ENCODE results near the gene CDH24.
"Not testable (repeated sequence)": the region's sequence is repeated elsewhere in the genome, so short reads cannot be mapped to it uniquely, and the experiment has no call there.

CDH24 gene

DNA sequence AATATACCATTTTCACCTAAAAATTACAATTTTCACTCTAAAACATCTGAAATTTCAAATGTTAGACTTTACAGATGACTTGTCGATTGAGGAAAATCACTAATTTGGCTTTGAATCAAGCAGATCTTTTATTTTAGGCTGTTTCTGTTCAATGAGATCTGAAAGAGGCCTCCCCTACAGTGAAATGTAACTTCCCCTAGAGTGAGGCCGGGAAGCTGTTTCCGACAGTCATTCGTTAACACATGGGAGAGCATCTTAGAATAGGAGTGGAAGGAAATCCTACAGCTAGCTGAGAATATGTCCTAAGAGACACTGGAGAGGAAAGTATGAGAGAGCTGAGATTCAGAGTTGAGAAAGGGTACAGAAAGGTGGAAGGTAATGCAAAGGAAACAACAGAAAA lies 41.7 kb downstream of the CDH24 start:
- DNase-seq: no peak

DNA sequence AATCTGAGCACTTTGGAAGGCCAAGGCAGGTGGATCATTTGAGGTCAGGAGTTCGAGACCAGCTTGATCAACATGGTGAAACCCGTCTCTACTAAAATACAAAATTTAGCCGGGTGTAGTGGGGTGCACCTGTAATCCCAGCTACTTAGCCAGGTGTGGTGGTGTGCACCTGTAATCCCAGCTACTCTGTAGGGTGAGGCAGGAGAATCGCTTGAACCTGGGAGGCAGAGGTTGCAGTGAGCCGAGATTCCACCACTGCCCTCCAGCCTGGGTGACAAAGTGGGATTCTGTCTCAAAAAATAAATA lies 43.6 kb downstream of the CDH24 start:
- DNase-seq: not testable (repeated sequence)

DNA sequence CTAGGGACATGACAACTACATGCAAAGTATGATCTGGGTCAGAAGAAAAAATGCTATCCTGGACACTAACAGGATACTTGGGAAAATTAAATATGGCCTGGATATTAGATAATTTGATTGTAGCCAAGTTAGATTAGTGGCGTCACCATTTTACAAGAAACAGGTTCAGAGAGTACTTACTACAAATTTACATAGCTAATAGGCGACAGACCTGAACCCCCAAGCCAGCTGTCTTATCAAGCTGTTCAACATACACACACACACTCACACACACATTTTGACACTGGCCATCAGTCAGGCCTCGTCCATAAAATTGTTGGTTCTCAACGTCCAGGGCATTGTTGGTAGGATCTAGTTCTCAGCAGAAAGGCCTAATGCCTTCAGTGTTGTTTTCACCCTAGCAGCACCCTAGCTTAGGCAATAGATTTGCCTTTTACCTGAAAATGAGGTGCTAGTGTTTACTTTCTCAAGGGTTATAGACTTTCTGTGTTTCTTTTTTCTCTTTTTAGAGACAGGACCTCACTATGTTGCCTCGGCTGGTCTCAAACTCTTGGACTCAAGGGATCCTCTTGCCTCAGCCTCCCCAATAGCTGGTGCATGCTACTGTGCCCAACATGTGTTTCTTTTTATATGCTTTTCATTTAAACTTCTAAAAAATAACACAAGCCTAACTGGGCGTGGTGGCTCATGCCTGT lies 44.1 kb downstream of the CDH24 start:
- DNase-seq: no peak

DNA sequence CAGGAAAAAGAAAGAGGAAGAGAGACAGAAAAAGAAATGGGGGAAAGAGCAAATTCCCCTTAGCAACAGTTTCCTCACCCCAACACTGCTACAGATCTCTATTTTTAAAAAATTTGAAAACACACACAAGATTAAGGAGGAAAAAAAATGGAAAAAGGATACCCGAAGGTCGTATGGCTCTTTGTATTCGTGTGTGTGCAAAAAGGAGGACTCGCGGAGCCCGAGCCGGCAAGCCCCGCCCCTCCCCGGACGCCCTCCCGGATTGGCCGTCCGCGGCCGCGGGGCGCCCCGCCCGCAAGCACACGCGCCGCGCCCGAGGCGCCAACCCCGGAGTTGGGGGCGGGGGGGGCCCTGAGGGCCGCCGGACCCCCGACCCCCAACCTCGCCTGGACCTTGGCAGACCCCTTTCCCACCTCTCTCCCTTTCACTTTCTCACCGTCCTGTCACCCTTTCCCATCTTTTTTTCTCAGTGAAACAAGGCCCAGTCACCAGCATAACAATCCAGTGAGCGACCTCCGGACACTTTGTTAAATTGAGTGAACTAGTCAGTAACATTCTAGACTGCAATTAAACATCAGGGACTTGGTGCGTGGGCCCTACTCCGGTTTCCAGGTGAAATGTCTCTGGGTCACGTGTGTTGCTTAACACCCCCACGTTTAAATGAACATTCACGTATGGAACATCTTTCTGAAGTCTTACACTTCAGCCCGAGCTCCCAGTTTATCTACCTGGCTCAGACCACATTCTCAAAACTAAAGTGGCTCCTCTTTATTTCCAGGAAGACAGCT lies 47.2 kb downstream of the CDH24 start, which contains the start of gene C14orf93:
Gene C14orf93, minus strand, starts transcription at position 205 of the 788 bp plus-strand sequence. CDS start 11,120 bp downstream, outside the sequence.
- peak; percentile 73 for DNase-seq

DNA sequence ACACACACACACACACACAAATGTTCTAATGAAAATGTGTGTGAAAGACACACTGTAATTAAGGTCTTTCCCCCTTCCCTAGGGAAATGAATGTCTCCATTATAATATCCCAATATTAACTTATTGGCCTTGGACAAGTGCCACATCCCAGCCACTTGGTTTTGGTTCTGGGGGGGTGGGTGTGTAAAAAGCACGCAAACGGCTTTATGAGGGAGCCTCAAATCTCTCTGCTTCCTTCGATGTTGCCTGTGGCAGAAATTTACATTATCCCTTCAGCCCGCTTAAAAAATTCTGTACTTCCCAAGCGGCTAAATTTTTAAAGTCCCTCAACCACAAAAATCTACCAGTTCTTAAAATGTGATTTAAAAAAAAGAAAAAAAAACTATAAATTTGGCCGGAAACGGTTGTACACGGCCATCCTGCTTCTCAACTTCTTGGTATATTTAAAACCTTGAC lies 47.8 kb downstream of the CDH24 start:
- DNase-seq: no peak

DNA sequence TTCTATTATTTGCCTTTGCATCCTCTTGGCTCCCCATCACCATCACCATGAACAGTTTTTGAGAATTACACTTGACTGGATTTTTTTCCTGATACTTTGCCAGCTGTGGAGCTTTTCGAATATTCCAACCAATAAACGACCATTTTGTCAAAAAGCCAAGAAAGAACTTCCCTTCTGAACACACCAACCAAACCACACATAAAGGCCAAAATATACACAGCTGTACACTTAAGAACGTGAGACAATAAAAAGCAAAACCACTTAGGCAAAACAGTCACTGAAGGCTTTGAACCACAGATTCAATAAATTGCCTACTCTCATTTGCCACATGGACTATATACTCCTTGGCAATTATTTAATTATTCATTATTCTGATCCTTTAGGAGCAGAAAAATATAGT lies 48.5 kb downstream of the CDH24 start:
- no peak for DNase-seq

DNA sequence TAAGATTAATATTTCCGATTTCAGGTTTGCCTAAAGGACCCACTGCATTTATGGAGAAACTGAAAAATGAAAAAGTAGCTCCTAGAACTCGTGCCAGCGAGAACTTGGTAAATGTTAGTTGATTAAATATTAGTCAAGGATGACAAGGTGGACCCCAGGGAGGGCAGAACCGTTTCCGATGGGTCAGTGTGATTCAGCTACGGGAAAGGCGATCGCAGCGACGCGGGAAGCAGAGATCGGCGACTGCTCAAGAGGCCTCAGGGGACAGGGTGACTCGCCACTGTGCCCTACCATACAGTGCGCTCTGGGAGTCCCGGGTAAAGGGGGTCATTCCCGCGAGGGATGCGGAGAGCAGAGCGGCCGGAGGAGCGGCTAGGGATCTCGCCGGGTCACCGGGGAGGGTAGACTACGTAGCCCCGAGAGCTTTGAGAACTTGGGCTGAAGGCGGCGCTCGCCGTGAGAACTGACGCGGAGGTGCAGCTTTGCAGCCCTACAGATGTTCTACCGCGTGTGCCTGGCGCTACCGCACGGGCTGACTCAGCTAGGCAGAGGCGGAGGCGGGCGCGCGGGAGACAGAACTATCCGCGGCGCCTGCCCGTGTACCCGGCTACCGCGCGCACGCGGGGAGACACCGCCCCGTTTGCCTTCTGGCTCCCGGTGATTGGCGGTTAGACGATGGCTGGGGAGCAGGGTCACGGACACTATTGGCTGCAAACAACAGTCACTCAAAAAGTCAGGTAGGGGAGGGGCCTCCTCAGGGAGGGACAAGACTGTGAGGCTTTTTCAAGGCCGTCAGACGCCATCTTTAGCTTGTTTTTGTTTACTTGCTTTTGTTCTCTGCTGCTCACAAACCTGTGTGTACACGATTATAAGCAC lies 50.5 kb downstream of the CDH24 start:
- peak; percentile 97 for DNase-seq

DNA sequence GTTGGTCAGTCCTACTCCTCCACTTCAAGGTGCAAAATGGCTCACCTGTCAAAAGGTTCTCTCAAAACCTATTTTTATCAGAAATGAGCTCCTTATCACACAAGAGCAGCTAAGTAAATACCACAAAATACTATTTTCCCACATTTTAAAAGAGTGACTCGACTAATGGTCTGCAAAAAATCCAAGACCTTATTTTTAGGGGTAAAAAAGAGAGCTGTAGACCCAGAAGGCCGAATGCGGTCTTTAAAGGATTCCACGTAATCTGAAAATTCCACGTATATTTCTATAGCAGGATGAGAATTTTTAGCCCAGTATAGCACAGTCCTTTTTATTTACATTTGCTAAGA lies 51.2 kb downstream of the CDH24 start:
- no peak for DNase-seq

DNA sequence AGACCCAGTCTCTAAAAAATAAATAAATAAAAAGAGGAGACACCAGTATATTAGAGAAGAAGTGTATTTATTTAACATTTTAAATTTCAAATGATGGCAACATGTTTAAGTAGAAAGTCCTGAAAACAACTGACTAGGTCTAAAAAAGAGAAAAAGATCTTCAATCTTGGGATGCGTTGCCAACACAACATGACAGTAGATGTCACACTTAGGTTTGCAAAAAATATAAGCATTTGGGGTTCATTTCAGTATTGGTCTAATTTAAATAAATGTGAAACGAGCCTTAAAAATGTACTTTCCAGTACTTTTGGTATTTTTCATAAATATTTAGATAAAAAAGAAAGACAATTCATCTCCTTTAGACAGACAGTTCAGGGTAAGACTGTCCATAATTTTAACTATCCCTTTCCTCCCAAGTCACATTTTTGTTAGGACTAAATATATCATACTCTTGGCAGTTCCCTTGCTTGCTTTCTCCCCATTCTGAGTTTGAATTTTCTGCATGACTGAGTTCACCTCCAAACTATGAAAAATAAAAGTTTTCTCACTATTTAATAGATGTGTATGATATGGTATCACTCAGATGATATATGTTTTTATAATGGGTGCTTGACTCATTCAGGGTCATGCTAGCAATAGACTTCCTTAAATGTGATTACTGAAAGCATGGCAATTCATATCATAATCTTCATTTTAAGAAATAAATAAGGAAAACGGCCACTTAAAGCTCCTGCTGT lies 51.7 kb downstream of the CDH24 start:
- no peak for DNase-seq

DNA sequence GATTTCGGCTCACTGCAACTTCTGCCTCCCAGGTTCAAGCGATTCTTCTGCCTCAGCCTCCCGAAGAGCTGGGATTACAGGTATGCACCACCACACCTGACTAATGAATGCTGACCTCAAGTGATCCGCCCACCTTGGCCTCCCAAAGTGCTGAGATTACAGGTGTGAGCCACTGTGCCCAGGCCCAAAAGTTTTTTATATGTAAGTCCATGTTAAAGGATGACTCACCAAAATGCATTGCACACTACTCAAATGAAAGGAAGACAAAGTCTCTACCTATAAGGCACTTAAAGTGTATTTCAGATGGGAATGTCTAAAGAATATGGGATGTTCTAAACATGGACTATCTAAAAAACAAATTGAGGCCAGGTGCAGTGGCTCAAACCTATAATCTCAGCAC lies 53.0 kb downstream of the CDH24 start:
- DNase-seq: not testable (repeated sequence)

DNA sequence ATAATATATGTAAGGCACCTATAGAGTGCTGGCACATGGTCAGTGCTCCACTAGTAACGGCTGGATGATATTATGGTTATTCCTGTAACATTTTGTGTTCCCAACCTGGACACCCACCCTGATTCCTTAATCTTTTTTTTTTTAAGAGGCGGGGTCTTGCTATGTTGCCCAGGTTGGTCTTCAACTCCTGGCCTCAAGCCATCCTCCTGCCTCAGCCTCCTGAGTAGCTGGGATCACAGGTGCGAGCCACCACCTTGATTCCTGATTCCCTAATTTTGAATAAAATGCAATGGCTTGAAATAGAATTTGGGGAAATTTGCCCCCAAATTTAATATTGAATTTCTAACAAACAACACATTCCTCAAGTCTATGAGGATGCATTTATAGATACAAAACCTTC lies 54.7 kb downstream of the CDH24 start:
- DNase-seq: no peak

DNA sequence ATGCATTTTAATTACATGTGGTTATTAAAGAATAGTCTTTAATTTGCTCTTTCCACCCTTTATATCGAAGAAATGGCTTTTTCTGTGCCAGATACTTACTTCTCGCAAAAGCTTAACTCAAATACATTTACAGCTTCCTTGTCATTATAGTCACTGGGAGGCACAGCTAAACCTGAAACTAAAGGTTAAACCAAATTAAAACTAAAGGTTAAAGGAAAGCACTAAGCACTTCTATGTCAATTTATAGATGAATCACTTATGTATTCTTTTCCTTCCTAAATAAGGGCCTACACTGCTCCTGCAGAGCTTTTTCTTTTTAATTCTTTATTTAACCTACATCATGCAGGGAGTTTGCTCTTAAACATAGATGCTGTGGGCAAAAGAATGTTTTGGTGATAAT lies 56.5 kb downstream of the CDH24 start:
- no peak for DNase-seq

DNA sequence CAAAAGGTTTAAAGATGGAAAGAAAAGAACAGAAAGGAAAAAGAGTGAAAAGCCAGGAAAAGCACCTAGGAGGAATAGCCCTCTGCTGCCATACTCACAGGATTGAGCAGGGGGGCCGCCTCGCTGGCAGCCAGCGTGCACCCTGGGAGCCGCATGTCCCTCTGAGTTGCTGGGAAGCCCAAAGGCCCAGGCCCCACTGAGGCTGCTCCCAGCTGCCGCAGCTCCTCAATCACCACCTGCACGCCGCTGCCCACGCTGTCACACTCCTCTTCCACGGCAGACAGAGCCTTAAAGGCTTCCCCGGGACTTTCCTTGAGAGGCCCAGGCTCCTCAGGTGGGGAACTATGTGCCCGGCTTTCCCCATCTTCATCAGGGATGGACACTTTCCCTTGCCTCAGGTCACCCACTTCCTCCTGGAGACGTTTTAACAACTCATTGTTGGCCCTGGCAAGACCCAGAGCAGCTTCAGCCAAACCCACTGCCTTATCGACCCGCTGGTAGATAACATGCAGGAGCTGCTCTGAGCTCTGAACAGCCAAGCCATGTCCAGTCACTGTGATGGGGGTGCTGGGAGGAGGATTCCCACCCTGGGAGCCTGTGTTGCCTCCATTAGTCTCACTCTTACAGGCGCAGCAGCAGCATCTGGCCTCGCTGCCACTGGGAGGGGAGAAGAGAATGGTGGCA lies 58.8 kb downstream of the CDH24 start:
- DNase-seq: no peak

DNA sequence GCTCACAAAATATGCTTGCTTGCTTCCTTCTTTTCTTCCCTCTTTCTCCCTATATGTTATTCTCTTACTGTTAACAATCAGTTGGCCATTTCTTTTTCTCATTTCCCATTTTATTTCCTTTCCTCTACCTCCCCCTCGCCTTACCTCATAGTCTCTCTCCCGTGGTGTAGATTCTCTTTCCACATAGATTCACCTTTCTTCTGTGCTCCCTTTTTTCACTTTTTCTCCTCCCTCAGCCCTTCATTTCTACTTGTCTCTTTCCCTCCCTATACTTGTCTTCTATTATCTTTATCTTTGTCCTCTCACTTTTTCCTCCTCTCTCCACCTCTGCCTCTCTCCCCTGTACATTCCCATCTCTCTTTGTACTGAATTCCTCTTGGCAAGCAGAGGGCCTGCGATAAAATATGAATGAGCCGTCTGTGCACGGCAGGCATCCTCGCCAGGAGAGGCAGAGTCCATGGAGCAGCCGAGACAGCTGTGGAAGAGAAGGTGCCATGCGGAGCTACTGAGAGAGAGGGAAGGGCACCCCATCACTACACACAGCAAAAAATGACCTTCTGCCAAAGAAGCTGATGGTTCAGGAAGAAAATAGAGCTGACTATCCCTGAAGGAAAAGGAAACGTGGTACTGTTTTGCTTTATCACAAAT lies 59.5 kb downstream of the CDH24 start:
- DNase-seq: no peak

All from stimulated activated naive CD4-positive, alpha-beta T cell treated with Interleukin-2 at 50 U/mL for 16 hours (primary cell).